SK-N-SH (cell line): ENCODE data around the gene PEMT.

Source experiments
- CTCF ChIP-seq: fragments of 200-600 bp; sonication (generic); IDR thresholded peaks from 2 replicates; pipeline ENCODE4 v1.6.1; 2017; ENCODE audit warnings: antibody characterized with exemption, mild to moderate bottlenecking, moderate library complexity
- EP300 ChIP-seq, 2 experiments: IDR thresholded peaks; 2 replicates each; pipeline versions ENCODE4 v1.4.0 to v1.6.1; 2012; ENCODE audit warnings: borderline replicate concordance in 1 of 2, low read depth in 1 of 2, low read length in 1 of 2
- GABPA ChIP-seq: IDR thresholded peaks from 2 replicates; pipeline ENCODE4 v1.4.0; 2012; ENCODE audit warnings: low read depth, mild to moderate bottlenecking
- JUND ChIP-seq: IDR thresholded peaks from 2 replicates; pipeline ENCODE4 v1.4.0; 2012
- MEF2A ChIP-seq: IDR thresholded peaks from 2 replicates; pipeline ENCODE4 v1.4.0; 2012; ENCODE audit warnings: low read depth, borderline replicate concordance
- POLR2AphosphoS5 ChIP-seq: IDR thresholded peaks from 2 replicates; pipeline ENCODE4 v1.6.1; 2012; ENCODE audit warnings: low read depth, low read length
- YY1 ChIP-seq: IDR thresholded peaks from 2 replicates; pipeline ENCODE4 v1.4.0; 2012; ENCODE audit warnings: low read depth, mild to moderate bottlenecking

GRCh38 chr17:17506893-17507464, 84.5 kb downstream of the PEMT start:
- TF ChIP-seq POLR2AphosphoS5, result no peak
- no peak for TF ChIP-seq CTCF
- no peak for TF ChIP-seq MEF2A
- TF ChIP-seq EP300 (IDR thresholded peaks at IDR 0.05; ENCODE audit: borderline replicate concordance in 1 of 2, low read depth in 1 of 2, low read length in 1 of 2), result no peak
- no peak for TF ChIP-seq GABPA
- TF ChIP-seq YY1, result no peak
- TF ChIP-seq JUND, result no peak
